ENCODE results near the gene TSPAN16. TPM values are rescaled to one million over a fixed set of nuclear protein-coding genes. Genes with fewer than 3 reads are reported as not detected.

The TSPAN16 gene
- total RNA-seq, 3 donors from 2014 or later (not counting 1 experiment from before 2014, with no cell fraction given) = not detected

DNA sequence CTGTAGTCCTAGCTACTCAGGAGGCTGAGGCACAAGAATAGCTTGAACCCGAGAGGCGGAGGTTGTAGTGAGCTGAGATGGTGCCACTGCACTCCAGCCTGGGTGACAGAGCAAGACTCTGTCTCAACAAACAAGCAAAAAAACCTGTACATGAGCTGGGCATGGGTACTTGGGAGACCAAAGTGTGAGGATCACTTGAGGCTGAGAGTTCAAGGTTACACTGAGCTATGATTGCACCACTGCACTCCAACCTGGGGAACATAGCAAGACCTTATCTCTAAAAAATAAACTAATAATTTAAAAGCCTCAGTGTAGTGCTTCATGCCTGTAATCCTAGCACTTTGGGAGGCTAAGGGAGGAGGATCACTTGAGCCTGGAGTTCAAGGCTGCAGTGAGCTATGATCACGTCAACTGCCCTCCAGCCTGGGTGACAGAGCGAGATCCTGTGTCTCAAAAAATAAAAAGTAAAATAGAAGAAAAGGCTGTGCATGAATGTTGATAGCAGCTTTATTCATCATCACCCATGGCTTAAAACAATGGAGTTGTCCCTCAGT, 21.4 kb upstream of the TSPAN16 start:
- Mint-ChIP-seq H3K27ac (no peak overlapping the region), H3K27me3 (ENCODE audit: low read depth in 2 of 2) (peaks cover 11 to 20% of the 10 kb centered on the region in 2 donors), H3K9me3 (peaks cover 0 to under 1% of the 10 kb centered on the region in 2 donors), H3K4me3 (no peak overlapping the region), H3K4me1 (peaks cover 5 to 6% of the 10 kb centered on the region in 2 donors), H3K36me3 (no peaks in the 10 kb centered on the region)
- TF ChIP-seq, protein P1, sequence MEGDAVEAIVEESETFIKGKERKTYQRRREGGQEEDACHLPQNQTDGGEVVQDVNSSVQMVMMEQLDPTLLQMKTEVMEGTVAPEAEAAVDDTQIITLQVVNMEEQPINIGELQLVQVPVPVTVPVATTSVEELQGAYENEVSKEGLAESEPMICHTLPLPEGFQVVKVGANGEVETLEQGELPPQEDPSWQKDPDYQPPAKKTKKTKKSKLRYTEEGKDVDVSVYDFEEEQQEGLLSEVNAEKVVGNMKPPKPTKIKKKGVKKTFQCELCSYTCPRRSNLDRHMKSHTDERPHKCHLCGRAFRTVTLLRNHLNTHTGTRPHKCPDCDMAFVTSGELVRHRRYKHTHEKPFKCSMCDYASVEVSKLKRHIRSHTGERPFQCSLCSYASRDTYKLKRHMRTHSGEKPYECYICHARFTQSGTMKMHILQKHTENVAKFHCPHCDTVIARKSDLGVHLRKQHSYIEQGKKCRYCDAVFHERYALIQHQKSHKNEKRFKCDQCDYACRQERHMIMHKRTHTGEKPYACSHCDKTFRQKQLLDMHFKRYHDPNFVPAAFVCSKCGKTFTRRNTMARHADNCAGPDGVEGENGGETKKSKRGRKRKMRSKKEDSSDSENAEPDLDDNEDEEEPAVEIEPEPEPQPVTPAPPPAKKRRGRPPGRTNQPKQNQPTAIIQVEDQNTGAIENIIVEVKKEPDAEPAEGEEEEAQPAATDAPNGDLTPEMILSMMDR (IDR thresholded peaks at IDR 0.05) = no peak
- Histone ChIP-seq H3K4me1 (ENCODE audit: control insufficient read depth, insufficient read depth, low read length) (peaks cover 13% of the 10 kb centered on the region), H3K27me3 (ENCODE audit: control insufficient read depth, insufficient read depth, low read length) (peaks cover 10% of the 10 kb centered on the region), H3K27ac (ENCODE audit: low read length) (no peak overlapping the region), H3K36me3 (ENCODE audit: control insufficient read depth, insufficient read depth, low read length) (no peaks in the 10 kb centered on the region), H3K9me3 (ENCODE audit: control insufficient read depth, insufficient read depth, low read length) (peaks cover 11% of the 10 kb centered on the region), H3K4me3 (ENCODE audit: low read length) (no peak overlapping the region)
- no peak for ATAC-seq
- intact Hi-C loops (cut with micrococcal nuclease) = no loop called here
- 100% methylated on average over 2 of the region's 4 CpGs for WGBS (ENCODE audit: insufficient coverage)
- no peak for DNase-seq

DNA sequence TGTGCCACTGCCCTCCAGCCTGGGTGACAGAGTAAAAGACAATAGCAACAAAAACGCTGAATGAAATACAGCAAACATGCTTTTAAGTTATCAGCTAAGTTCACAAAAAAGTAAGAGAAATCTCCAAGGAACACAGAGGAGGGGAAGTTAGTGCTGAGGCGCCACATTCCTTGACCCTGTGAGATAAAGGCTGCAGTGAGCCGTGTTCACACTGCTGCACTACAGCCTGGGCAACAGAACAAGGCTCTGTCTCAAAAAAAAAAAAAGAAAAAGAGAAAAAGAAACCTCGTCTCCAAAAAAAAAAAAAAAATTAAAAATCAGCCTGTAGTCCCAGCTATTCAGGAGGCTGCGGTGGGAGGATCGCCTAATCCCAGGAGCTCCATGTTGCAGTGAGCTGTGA, 17.3 kb upstream of the TSPAN16 start:
- no peak overlapping the region for H3K27ac Mint-ChIP-seq
- peaks cover 25% of the 10 kb centered on the region for H3K4me1 ChIP-seq (ENCODE audit: control insufficient read depth, insufficient read depth, low read length)
- H3K36me3 Mint-ChIP-seq = no peaks in the 10 kb centered on the region
- intact Hi-C loops (cut with micrococcal nuclease) = no loop called here
- no peak overlapping the region for H3K4me3 ChIP-seq (ENCODE audit: low read length)
- WGBS (ENCODE audit: insufficient coverage) = 53% methylated on average over 5 of the region's 6 CpGs
- H3K4me3 Mint-ChIP-seq = no peak overlapping the region
- ATAC-seq = no peak
- DNase-seq = no peak
- TF ChIP-seq, protein P1 (IDR thresholded peaks at IDR 0.05) = no peak
- peaks cover 26% of the 10 kb centered on the region for H3K27me3 ChIP-seq (ENCODE audit: control insufficient read depth, insufficient read depth, low read length)
- H3K36me3 ChIP-seq (ENCODE audit: control insufficient read depth, insufficient read depth, low read length) = no peaks in the 10 kb centered on the region
- peaks cover 9% of the 10 kb centered on the region in 2 donors for H3K4me1 Mint-ChIP-seq
- H3K27ac ChIP-seq (ENCODE audit: low read length) = no peak overlapping the region
- peaks cover 28% of the 10 kb centered on the region for H3K9me3 ChIP-seq (ENCODE audit: control insufficient read depth, insufficient read depth, low read length)
- H3K9me3 Mint-ChIP-seq = peaks cover 0 to 2% of the 10 kb centered on the region in 2 donors
- peaks cover 9 to 26% of the 10 kb centered on the region in 2 donors for H3K27me3 Mint-ChIP-seq (ENCODE audit: low read depth in 2 of 2)

DNA sequence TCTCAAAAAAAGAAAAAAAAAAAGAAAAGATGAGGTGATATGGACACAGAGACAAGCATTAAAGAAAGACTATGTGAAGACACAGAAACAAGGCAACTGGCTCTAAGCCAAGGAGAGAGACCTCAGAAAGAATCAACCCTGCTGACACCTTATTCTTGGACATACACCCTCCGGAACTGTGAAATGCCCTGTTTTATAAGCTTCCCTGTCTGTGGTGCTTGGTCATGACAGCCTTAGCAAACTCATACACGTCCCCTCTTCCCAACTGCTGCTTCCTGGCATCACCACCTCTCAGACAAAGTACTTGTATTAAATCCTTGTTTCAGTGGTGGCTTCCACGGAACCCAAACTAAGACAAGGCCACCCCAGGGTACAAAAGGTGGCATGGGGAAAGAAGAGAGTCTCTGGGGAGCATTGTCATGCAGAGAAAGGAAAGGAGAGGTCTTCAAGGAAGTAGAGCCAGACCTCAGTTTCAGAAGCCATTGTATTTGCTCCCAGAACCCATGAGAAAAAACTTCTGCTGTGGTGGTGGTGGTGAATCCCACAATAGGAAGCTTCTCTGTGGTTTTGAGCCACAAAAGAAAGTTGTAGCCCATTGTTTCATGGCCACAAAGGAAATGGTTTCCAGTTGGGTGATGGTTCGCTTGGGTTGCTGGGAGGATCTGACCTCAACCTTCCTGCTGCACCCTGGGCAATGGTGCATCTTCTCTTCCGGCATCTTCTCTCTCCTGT, 16.3 kb upstream of the TSPAN16 start:
- TF ChIP-seq, protein P1 (IDR thresholded peaks at IDR 0.05) = no peak
- WGBS (ENCODE audit: insufficient coverage) = 6% methylated on average over 5 of the region's 5 CpGs
- peaks cover 9% of the 10 kb centered on the region in 2 donors for H3K4me1 Mint-ChIP-seq
- H3K36me3 Mint-ChIP-seq = no peaks in the 10 kb centered on the region
- peaks cover 30% of the 10 kb centered on the region for H3K27me3 ChIP-seq (ENCODE audit: control insufficient read depth, insufficient read depth, low read length)
- intact Hi-C loops (cut with micrococcal nuclease) = no loop called here
- H3K27ac Mint-ChIP-seq = peak overlapping the region; percentile 43 to 46
- peaks cover 28% of the 10 kb centered on the region for H3K9me3 ChIP-seq (ENCODE audit: control insufficient read depth, insufficient read depth, low read length)
- H3K4me3 ChIP-seq (ENCODE audit: low read length) = no peak overlapping the region
- H3K4me1 ChIP-seq (ENCODE audit: control insufficient read depth, insufficient read depth, low read length) = peaks cover 25% of the 10 kb centered on the region
- peaks cover 7 to 26% of the 10 kb centered on the region in 2 donors for H3K27me3 Mint-ChIP-seq (ENCODE audit: low read depth in 2 of 2)
- peak; percentile 44 to 82 (median 60) for ATAC-seq
- no peaks in the 10 kb centered on the region for H3K36me3 ChIP-seq (ENCODE audit: control insufficient read depth, insufficient read depth, low read length)
- peak in 1 of 2 donors; percentile 80 for DNase-seq
- peaks cover 0 to 2% of the 10 kb centered on the region in 2 donors for H3K9me3 Mint-ChIP-seq
- peak overlapping the region; percentile 77 for H3K4me3 Mint-ChIP-seq
- H3K27ac ChIP-seq (ENCODE audit: low read length) = no peak overlapping the region

All from natural killer cell (primary cell).